Activated CD4-positive, CD25-positive, alpha-beta regulatory T cell treated with anti-CD3 and anti-CD28 coated beads, Interleukin-2, amount 50 U/mL, for 72 hours (primary cell): Measurements from ENCODE around the gene LGALS3BP.

Experiments used
- DNase-seq: peaks from one replicate; pipeline ENCODE4 v3.0.0; 2021

Gene LGALS3BP

DNA sequence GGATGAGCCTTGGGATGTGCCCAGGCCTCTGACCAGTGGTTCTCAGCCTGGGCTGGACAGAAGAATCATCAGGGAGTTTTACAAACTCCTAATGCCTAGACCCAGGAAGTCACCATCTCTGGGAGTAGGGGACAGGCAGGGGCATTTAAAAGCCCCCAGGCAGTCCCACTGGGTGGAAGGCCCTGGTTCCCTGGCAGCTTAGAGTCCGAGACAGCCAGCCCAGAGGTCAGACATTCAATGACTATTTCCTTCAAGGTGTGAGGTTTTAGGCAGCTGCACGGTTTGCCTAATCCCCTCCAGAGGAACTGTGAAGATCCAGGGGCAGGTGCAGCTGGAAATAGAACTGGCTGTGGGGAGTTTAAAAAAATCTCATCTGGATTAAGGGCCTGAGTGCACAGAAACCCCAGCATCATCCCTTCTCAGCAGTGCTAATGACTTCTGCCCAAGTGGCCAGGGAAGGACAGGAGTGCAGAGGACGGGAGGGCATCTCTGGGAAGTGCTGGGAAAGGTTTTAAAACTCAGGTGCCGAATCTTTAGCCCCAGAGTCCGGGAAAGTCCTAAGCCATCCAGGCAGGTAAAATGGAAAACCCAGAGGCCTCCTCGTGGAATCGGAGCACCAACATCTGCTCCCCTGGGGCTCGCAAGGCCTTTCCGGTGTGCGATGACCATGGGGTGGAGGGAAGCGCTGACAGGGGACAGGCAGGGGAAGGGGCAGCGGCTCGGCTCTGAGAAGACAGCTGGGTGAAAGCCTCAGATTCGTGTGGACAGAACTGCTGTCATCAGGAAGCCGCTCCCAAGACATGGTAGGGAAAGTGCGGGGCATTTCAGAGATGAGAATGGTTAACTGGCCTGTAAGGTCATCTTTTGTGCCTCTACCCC is 1.5 kb upstream of the LGALS3BP start:
- no peak for DNase-seq

DNA sequence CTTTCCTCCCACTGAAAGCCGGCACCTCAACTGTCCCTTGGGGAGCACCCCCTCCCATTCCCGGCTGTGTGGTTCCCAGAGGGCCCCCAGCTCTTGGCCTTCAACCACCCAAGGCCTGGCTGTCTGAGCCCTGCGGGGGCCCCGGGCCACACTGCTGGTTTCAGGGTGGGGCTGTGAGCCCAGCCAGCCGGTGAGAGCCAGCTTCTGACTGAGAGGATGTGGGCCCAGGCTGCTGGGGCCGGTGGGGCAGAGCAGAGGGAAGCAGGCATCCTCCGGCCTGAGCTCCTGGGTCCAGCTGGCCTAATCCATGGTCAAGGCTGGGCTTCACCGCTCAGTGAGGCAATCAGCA is 875 bp upstream of the LGALS3BP start:
- DNase-seq = no peak

GRCh38 chr17:78977997-78978973 is 1.4 kb downstream of the LGALS3BP start:
- DNase-seq = no peak

- no peak for DNase-seq
Observed at GRCh38 chr17:78977681-78977943, 2.1 kb downstream of the LGALS3BP start.

DNA sequence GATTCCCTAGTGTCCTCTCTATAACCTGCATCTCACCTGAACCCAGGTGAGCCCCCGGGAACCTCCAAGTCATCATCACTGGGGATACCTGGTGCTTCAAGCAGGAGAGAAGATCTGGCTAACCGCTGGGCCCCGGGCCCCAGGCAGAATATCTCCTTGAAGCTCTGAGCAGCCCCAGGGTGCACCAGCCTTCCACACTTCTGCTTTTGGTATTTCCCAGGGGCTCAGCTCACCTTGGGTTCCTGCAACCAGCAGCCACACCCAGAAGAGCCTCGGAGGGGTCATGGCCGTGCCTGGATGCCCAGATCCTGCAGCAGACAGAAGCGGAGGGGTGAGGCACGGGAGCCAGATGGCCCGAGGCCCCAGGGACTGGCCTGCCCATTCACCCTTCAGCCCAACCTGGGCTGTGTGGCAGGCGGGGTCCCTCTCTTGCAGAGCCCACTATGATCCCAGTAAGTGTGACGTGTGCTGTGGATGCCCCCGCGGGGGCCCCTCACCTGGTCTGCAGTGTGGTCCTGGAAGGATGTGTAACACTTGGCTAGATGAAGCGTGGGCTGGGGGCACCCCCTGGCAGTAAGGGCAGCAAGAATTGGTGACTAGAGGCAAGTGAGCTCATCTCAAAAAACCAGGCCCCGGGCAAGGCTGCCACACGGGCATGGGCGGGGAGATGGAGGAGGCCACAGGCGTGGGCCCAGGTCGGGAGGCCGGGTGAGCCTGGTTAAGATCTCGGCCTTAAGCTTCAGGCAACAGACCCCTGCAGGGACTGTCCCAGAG is 2.6 kb downstream of the LGALS3BP start:
- no peak for DNase-seq

GRCh38 chr17:78974635-78975591 is 4.8 kb downstream of the LGALS3BP start:
- no peak for DNase-seq

- DNase-seq = no peak
Observed at GRCh38 chr17:78973792-78974520, 5.8 kb downstream of the LGALS3BP start.

GRCh38 chr17:78973196-78973595 is 6.5 kb downstream of the LGALS3BP start:
- DNase-seq = no peak

GRCh38 chr17:78972507-78973105 is 7.1 kb downstream of the LGALS3BP start:
- DNase-seq = no peak

- no peak for DNase-seq
Observed at GRCh38 chr17:78971756-78972506, 7.8 kb downstream of the LGALS3BP start.

DNA sequence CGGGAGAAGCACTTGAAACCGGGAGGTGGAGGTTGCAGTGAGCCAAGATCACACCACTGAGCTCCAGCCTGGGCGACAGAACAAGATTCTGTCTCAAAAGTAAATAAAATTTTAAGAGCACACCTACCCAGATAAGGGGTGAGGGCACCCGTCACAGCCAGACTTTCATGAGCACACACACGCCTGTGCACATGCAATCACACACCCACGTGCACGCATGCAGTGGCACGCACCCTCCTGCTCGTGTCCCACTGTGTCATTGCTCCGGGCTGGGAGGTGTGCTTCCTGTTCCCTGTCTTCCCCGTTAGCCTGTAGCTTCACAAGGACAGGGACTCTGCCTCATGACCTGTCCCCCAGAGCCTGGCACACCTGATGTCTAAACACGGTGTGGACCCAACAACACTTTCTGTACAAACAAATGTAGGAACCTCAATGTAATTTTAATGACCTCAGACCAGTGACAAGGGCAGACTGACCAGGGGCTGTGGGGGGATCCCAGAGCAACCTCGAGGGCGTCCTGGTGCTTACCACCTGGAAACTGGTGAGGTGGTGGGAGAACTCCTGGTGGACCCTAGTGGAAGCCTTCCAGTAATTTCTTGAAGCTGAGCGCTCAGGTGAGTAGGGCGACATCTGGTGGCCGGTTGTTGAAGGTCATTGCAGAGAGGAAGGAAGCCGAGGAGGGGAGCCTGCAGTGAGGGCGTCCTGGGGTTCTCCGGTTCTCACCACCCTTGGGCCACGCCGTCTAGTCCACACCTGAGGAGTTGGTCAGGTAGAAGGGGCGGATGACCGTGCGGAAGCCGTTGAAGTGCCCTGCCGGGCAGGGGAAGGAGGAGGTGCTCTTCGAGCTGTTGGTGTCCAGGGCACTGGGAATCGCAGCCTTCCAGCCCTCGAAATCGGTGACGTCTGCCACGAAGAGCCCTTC is 8.6 kb downstream of the LGALS3BP start:
- peak; percentile 83 for DNase-seq

- DNase-seq = no peak
Observed at GRCh38 chr17:78969865-78970264, 9.9 kb downstream of the LGALS3BP start.

- DNase-seq = no peak
Observed at GRCh38 chr17:78967782-78968362, 11.9 kb downstream of the LGALS3BP start.

DNA sequence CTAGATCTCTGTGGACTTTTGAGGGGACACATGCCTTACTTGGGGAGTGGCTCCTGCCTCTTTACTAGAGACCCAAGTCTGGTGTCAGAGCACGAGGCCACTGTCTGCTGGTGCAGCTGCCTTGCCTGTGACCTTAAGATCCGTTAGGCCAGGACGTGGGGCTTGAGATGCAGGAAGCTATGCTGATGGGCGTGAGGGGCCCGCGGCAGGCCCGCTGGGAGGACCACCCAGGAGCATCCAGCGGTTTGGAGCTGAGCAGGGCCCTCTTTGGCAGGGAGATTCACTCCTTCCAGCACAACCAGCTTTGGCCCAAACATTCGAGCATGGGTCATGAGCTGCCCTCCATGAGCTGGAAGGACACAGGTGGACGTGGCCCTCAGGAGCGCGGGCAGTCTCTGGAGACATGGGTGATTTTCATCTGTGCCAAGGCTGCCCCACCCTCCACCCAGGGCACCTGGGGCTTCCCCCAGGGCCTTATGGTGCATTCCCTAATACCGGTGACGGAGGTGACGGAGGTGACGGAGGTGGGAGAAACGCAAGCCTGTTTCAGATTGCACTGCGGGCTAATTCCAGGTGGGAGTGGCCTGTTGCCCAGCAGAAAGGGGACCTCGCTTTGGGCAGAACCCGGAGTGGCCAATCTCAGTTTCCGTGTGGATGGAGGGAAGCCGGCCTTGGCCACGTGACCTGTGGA is 12.7 kb downstream of the LGALS3BP start:
- no peak for DNase-seq

DNA sequence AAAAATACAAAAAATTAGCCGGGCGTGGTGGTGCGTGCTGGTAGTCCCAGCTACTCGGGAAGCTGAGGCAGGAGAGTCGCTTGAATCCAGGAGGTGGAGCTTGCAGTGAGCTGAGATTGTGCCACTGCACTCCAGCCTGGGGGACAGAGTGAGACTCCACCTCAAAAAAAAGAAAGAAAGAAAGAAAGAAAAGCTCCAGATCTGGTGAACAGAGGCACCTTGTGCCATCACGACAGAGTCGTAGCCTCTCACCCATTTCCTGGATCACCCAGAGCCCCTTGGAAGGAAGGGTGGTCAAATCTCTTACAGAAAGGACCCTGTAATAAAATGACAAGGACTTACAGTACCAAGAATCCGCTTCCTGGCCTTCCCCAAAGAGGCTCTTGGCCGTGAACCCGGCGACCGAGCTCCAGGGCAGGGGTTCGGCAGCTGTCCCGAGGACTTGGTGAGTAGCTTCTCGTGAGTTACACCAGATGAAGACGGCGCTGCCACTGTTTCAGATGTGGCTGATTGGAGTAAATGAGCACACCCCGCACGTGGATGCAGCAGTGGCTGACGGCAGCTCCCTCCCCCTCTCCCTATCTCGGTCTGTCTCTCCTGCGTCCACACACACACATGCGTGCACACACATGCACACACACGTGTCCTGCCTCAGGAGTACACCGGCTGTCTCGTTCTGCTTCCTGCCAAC is 13.5 kb downstream of the LGALS3BP start:
- DNase-seq = no peak

DNA sequence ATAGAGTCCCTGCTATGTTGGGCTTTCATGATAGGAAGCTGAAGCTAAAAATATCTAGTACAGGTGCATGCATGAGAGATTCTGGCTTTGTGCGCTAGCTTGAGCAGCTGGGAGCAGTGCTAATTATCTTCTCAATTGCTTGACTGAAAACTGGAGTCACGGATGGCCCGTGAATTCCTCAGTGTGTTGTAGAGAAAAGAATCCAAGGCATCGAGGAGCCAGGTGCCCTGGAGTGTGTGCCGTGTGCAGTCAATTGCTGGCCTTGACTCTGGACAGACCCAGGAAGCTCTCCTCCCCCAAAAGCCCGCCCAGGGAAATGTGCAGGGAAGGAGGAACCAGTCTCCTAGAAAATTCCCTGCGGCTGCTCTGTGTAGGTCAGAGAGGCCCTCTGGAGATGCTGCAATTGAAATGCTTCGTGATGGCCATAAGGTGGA is 14.2 kb downstream of the LGALS3BP start:
- no peak for DNase-seq

DNA sequence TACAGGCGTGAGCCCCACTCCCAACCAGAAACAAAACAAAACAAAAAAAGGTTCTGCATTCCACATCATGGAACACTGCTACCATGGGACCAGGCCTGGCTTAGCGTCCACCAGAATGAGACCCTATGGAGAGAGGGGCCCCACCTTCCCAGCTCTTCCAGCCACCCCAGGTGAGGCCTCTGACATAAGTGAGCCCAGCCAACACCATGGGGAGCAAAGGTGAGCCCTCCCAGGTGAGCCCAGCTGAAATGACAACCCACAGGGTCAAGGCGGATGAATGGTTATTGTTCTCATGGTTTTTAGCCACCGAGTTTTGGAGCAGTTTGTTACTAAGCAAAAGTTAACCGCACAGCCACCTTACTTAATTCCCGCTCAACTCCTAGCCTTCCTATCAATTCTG is 16.3 kb downstream of the LGALS3BP start:
- DNase-seq = no peak
